GM06990 (cell line): ENCODE measurements around the gene NDUFB2.

Experiments used
- DNase-seq: peaks from one replicate; pipeline ENCODE4 v3.0.0-alpha.2; 2011; ENCODE audit not compliant: insufficient read length; ENCODE audit errors: extremely low read depth
- H3K27me3 ChIP-seq: replicated peaks from 2 replicates; pipeline ENCODE4 v1.6.0; 2011; ENCODE audit warnings: low read length; ENCODE audit not compliant: control insufficient read depth, insufficient read depth
- H3K36me3 ChIP-seq: 2 replicates; pipeline ENCODE4 v1.5.1; 2011; ENCODE audit warnings: low read length; ENCODE audit not compliant: control insufficient read depth, insufficient read depth
- H3K4me3 ChIP-seq: replicated peaks from 2 replicates; pipeline ENCODE4 v1.5.1; 2011; ENCODE audit warnings: low read depth, mild to moderate bottlenecking, control low read depth, low read length
- TF ChIP-seq, protein P1 (sequence below): IDR thresholded peaks from 2 replicates; pipeline ENCODE4 v1.5.1; 2011; ENCODE audit warnings: low read length, control low read depth, mild to moderate bottlenecking, inconsistent platforms; ENCODE audit not compliant: insufficient read depth, poor library complexity, severe bottlenecking

NDUFB2 gene

GRCh38 chr7:140745266-140746058, 49.0 kb downstream of the NDUFB2 start:
- TF ChIP-seq, protein P1, sequence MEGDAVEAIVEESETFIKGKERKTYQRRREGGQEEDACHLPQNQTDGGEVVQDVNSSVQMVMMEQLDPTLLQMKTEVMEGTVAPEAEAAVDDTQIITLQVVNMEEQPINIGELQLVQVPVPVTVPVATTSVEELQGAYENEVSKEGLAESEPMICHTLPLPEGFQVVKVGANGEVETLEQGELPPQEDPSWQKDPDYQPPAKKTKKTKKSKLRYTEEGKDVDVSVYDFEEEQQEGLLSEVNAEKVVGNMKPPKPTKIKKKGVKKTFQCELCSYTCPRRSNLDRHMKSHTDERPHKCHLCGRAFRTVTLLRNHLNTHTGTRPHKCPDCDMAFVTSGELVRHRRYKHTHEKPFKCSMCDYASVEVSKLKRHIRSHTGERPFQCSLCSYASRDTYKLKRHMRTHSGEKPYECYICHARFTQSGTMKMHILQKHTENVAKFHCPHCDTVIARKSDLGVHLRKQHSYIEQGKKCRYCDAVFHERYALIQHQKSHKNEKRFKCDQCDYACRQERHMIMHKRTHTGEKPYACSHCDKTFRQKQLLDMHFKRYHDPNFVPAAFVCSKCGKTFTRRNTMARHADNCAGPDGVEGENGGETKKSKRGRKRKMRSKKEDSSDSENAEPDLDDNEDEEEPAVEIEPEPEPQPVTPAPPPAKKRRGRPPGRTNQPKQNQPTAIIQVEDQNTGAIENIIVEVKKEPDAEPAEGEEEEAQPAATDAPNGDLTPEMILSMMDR, result no peak
- no peak for DNase-seq
- no peaks in the 10 kb centered on the region; the same call in 1 of the 2 replicates for H3K36me3 ChIP-seq
- no peaks in the 10 kb centered on the region for H3K27me3 ChIP-seq
- no peak overlapping the region for H3K4me3 ChIP-seq

DNA sequence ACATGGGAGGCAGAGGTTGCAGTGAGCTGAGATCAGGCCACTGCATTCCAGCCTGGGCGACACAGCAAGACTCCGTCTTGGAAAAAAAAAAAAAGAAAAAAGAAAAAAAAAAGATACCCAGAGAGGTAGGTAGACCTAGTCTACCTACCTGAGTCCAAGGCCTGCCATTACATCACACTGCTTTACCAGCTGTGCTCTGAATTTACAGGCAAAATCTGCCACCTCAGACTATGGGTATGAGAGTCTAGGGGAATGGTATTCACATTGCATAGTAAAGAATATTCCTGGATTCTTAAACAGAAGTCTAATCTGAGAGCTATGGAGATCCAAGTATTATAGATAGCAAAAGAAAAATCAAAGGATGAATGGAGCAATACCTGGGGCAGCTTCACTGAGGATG, 50.2 kb downstream of the NDUFB2 start:
- TF ChIP-seq, protein P1, result no peak
- H3K36me3 ChIP-seq, result no peaks in the 10 kb centered on the region
- no peak overlapping the region for H3K4me3 ChIP-seq

DNA sequence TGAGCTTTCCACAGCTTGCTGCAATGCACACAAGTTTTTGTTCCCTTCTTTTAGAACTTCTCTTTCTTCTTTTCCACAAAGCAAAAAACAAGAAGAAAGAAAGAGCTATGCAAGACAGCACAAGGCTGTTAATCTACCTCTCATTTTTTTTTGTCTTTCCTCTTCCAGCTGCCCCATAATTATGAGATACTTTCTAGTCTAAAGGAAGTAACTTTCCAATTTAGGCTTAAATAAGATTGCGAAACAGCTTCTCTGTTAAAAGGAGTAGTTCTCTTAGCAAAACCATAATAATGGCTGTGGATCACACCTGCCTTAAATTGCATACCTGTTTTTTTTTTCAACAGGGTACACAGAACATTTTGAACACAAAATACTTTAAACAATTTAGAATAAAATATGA, 56.0 kb downstream of the NDUFB2 start:
- Histone ChIP-seq H3K36me3 (no peaks in the 10 kb centered on the region), H3K27me3 (no peaks in the 10 kb centered on the region), H3K4me3 (no peak overlapping the region)
- no peak for DNase-seq
- TF ChIP-seq, protein P1, result no peak

More for the DNA sequence above, 50.2 kb downstream of the NDUFB2 start:
- no peaks in the 10 kb centered on the region for H3K27me3 ChIP-seq
- no peak for DNase-seq

GRCh38 chr7:140754506-140754905, 58.0 kb downstream of the NDUFB2 start:
- TF ChIP-seq, protein P1, result no peak
- Histone ChIP-seq H3K27me3 (no peaks in the 10 kb centered on the region), H3K36me3 (no peaks in the 10 kb centered on the region), H3K4me3 (no peak overlapping the region)
- no peak for DNase-seq
